PC-9 (cell line): ENCODE results near the gene NPHP4. TPM values are rescaled to one million over a fixed set of nuclear protein-coding genes. Genes with fewer than 3 reads are reported as not detected.

ENCODE experiments used
- BruUV-seq: library from RNA; stranded (reverse); fragments of 400-500 nt; replicated peaks from 2 replicates; lab custom pipeline; 2021; lab: Mats Ljungman, UMichigan
- CTCF ChIA-PET: fragments of 300-600 bp; sonication (Branson Sonifier 250); formaldehyde crosslinking; loops from one replicate; lab custom pipeline; 2022; ENCODE audit warnings: antibody characterized with exemption; lab: Charles Lee
- POLR2A ChIA-PET: fragments of 300-600 bp; sonication (Branson Sonifier 250); formaldehyde crosslinking; loops from one replicate; lab custom pipeline; 2022; ENCODE audit warnings: antibody characterized with exemption; ENCODE audit not compliant: unreplicated experiment; lab: Charles Lee
- DNase-seq, 2 experiments: peaks; one replicate each; pipeline versions ENCODE4 v3.0.0 to v3.0.0-alpha.2; 2015 to 2022; ENCODE audit warnings: mixed read lengths in 1 of 2
- H2AFZ ChIP-seq: fragments of 200-600 bp; sonication (generic); 2 replicates; pipeline ENCODE4 v1.8.1; 2017; ENCODE audit warnings: antibody characterized with exemption
- H3F3A ChIP-seq: fragments of 200-600 bp; sonication (generic); 2 replicates; pipeline ENCODE4 v1.8.1; 2017; ENCODE audit warnings: antibody characterized with exemption, mild to moderate bottlenecking, low read depth; ENCODE audit not compliant: insufficient read depth
- H3K27ac ChIP-seq: fragments of 200-600 bp; sonication (generic); 2 replicates; pipeline ENCODE4 v1.6.1; 2016; ENCODE audit warnings: mixed run types
- H3K27me3 ChIP-seq: fragments of 200-600 bp; sonication (generic); 2 replicates; pipeline ENCODE4 v1.6.1; 2016; ENCODE audit warnings: low read depth, mixed run types; ENCODE audit not compliant: insufficient read depth
- H3K36me3 ChIP-seq: fragments of 200-600 bp; sonication (generic); 2 replicates; pipeline ENCODE4 v1.6.1; 2016; ENCODE audit warnings: low read depth, mixed run types
- H3K4me1 ChIP-seq: fragments of 200-600 bp; sonication (generic); replicated peaks from 2 replicates; pipeline ENCODE4 v1.6.1; 2016; ENCODE audit warnings: mixed run types; ENCODE audit not compliant: insufficient read depth
- H3K4me2 ChIP-seq: fragments of 200-600 bp; sonication (generic); 2 replicates; pipeline ENCODE4 v1.6.1; 2017; ENCODE audit warnings: mixed run types
- H3K4me3 ChIP-seq: fragments of 200-600 bp; sonication (generic); 2 replicates; pipeline ENCODE4 v1.6.1; 2016; ENCODE audit warnings: mixed run types
- H3K79me2 ChIP-seq: fragments of 200-600 bp; sonication (generic); 2 replicates; pipeline ENCODE4 v1.6.1; 2017; ENCODE audit warnings: low read depth, mixed run types
- H3K9me2 ChIP-seq: fragments of 200-600 bp; sonication (generic); 2 replicates; pipeline ENCODE4 v1.8.1; 2017; ENCODE audit warnings: mild to moderate bottlenecking; ENCODE audit not compliant: insufficient read depth
- H3K9me3 ChIP-seq: fragments of 200-600 bp; sonication (generic); 2 replicates; pipeline ENCODE4 v1.8.1; 2016; ENCODE audit warnings: low read depth; ENCODE audit not compliant: insufficient read depth
- H4K20me1 ChIP-seq: fragments of 200-600 bp; sonication (generic); 2 replicates; pipeline ENCODE4 v1.8.1; 2017; ENCODE audit not compliant: insufficient read depth
- CTCF ChIP-seq: fragments of 200-600 bp; sonication (generic); conservative IDR thresholded peaks from 2 replicates; pipeline ENCODE4 v1.6.1; 2017; ENCODE audit warnings: mixed run types, antibody characterized with exemption, mild to moderate bottlenecking, moderate library complexity
- EZH2 ChIP-seq: fragments of 200-600 bp; sonication (generic); IDR thresholded peaks from 2 replicates; pipeline ENCODE4 v1.8.0; 2017; ENCODE audit warnings: antibody characterized with exemption, low read depth
- intact Hi-C: fragments of 100-400 bp; cut with micrococcal nuclease; formaldehyde crosslinking; loops from one replicate; pipeline ENCODE4 v1.10.0; 2022; ENCODE audit not compliant: unreplicated experiment
- total RNA-seq: library from RNA; stranded (reverse); gene quantifications from 2 replicates; pipeline ENCODE4 v1.2.3, GENCODE V29; 2021

Gene NPHP4
- total RNA-seq, 1 experiment from 2014 or later, result 17.9 TPM

GRCh38 chr1:5976726-5977493 is 15.3 kb downstream of the NPHP4 start:
- Histone ChIP-seq H3K4me2 (no peak overlapping the region), H2AFZ (no peak overlapping the region), H3K79me2 (no peaks in the 10 kb centered on the region), H3K9me2 (no peaks in the 10 kb centered on the region), H3K36me3 (no peaks in the 10 kb centered on the region), H3F3A (no peaks in the 10 kb centered on the region), H3K27ac (no peak overlapping the region), H3K4me3 (no peak overlapping the region), H3K4me1 (no peaks in the 10 kb centered on the region), H3K27me3 (no peaks in the 10 kb centered on the region), H3K9me3 (no peaks in the 10 kb centered on the region), H4K20me1 (no peaks in the 10 kb centered on the region; the same call in 1 of the 2 replicates)
- CTCF ChIA-PET, result no interaction called here
- DNase-seq, result no peak
- intact Hi-C loops, result no loop called here
- TF ChIP-seq CTCF (no peak), EZH2 (no peak)
- no TSS peak for BruUV-seq
- POLR2A ChIA-PET, result no interaction called here

GRCh38 chr1:5976231-5976630 is 16.0 kb downstream of the NPHP4 start:
- ChIA-PET CTCF (no interaction called here), POLR2A (no interaction called here)
- Histone ChIP-seq H3K27me3 (no peaks in the 10 kb centered on the region), H3K27ac (no peak overlapping the region), H3K36me3 (no peaks in the 10 kb centered on the region), H3K79me2 (no peaks in the 10 kb centered on the region), H3K4me2 (no peak overlapping the region), H3K4me1 (no peaks in the 10 kb centered on the region), H3K9me3 (no peaks in the 10 kb centered on the region), H3F3A (no peaks in the 10 kb centered on the region), H3K9me2 (no peaks in the 10 kb centered on the region), H2AFZ (no peak overlapping the region), H3K4me3 (no peak overlapping the region), H4K20me1 (no peaks in the 10 kb centered on the region; the same call in 1 of the 2 replicates)
- no TSS peak for BruUV-seq
- intact Hi-C loops, result no loop called here
- DNase-seq, result no peak
- TF ChIP-seq CTCF (no peak), EZH2 (no peak)

DNA sequence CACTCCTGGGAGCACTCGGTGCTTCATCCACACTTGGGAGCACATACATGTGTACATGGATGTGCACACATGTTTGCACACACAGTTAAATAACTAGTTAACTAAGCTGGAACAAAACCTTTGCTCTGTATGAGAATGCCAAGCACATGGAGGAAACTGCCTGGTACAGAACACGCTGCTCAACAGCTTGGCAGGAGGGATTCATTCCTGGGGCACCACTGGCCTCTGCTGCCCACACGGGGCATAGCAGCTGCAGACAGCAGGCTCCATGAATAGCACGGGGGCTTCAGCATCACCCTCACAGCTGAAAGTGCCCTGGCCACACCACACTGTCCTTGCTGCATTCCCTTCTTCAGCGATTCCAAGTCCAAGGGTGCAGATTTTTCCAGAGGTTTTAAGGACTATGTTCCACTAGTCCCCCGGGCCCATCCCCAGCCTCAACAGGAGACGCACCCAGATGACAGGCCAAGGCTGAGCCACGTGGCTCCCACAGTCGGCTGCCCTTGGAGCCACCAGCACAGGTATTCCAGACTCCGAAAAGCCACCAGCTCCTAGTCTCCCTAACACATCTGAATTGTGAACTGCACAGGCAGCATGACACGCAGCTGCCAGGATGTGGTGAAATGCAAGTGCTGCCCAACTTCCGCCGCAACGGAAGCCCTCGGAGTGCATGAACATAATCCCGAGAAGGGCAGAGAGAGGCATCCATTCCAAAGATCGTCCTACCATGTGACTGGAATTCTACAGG is 16.9 kb downstream of the NPHP4 start:
- TF ChIP-seq EZH2, result no peak
- TF ChIP-seq CTCF, result peak; percentile 57
- intact Hi-C loops, result no loop called here
- BruUV-seq, result no TSS peak
- Histone ChIP-seq H3K36me3 (no peaks in the 10 kb centered on the region), H3K4me3 (no peak overlapping the region), H3K4me2 (no peak overlapping the region), H3K27me3 (no peaks in the 10 kb centered on the region), H3F3A (no peaks in the 10 kb centered on the region), H3K4me1 (no peaks in the 10 kb centered on the region), H3K9me3 (no peaks in the 10 kb centered on the region), H4K20me1 (no peaks in the 10 kb centered on the region; the same call in 1 of the 2 replicates), H3K79me2 (no peaks in the 10 kb centered on the region), H3K27ac (no peak overlapping the region), H3K9me2 (no peaks in the 10 kb centered on the region), H2AFZ (no peak overlapping the region)
- DNase-seq, result peak in 1 of 2 experiments; percentile 17
- ChIA-PET POLR2A (no interaction called here), CTCF (no interaction called here)
